ENCODE data around the gene SLC50A1.

The SLC50A1 gene, protein sequence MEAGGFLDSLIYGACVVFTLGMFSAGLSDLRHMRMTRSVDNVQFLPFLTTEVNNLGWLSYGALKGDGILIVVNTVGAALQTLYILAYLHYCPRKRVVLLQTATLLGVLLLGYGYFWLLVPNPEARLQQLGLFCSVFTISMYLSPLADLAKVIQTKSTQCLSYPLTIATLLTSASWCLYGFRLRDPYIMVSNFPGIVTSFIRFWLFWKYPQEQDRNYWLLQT

GRCh38 chr1:155135415-155136028 is at the start of gene SLC50A1:
Gene SLC50A1 (plus strand): TSS chr1:155135852. CDS start chr1:155135912, 60 bp downstream.
- no peak for TF ChIP-seq CTCF (IDR thresholded peaks at IDR 0.05; ENCODE audit: low read depth, low read length)
- peak; percentile 95 for DNase-seq (ENCODE audit: low read depth, low spot score)
- in situ Hi-C loops (cut with HindIII; ENCODE audit: low sequenced_read_pairs), result no loop called here
- H3K4me3 ChIP-seq (ENCODE audit: low read depth, low read length), result peak within 1 kb of the TSS; percentile 83

DNA sequence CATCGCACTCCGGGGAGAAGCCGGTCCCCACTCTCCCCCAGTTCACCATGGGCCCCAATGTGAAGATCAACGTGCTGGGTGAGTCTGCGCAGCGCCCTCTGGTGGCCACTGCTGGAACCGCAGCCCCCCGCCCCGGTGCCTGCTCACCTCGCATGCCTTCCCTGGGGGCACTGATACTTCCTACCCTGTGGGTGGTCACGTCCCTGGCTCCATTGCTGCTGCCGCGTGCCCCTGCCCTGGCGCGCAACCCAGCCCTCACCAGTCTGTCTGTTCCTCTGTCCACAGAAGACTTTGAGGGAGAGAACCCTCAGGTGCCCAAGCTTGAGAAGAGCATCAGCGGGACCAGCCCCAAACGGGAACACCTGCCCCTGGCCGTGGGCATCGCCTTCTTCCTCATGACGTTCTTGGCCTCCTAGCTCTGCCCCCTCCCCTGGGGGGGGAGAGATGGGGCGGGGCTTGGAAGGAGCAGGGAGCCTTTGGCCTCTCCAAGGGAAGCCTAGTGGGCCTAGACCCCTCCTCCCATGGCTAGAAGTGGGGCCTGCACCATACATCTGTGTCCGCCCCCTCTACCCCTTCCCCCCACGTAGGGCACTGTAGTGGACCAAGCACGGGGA is 49.4 kb upstream of the SLC50A1 start:
- no peak overlapping the region for H3K4me3 ChIP-seq (ENCODE audit: low read depth, low read length)
- DNase-seq (ENCODE audit: low read depth, low spot score), result no peak
- in situ Hi-C loops (cut with HindIII; ENCODE audit: low sequenced_read_pairs), result no loop called here
- peak; percentile 96 for TF ChIP-seq CTCF (IDR thresholded peaks at IDR 0.05; ENCODE audit: low read depth, low read length)

GRCh38 chr1:155086856-155087535 is 48.7 kb upstream of the SLC50A1 start:
- in situ Hi-C loops (cut with HindIII; ENCODE audit: low sequenced_read_pairs), result no loop called here
- TF ChIP-seq CTCF (IDR thresholded peaks at IDR 0.05; ENCODE audit: low read depth, low read length), result no peak
- no peak overlapping the region for H3K4me3 ChIP-seq (ENCODE audit: low read depth, low read length)
- no peak for DNase-seq (ENCODE audit: low read depth, low spot score)

- peak; percentile 63 for DNase-seq (ENCODE audit: low read depth, low spot score)
- in situ Hi-C loops (cut with HindIII; ENCODE audit: low sequenced_read_pairs), result no loop called here
- TF ChIP-seq CTCF (IDR thresholded peaks at IDR 0.05; ENCODE audit: low read depth, low read length), result peak; percentile 98
- no peak overlapping the region for H3K4me3 ChIP-seq (ENCODE audit: low read depth, low read length)
Measured at GRCh38 chr1:155091071-155092051, 44.3 kb upstream of the SLC50A1 start.

DNA sequence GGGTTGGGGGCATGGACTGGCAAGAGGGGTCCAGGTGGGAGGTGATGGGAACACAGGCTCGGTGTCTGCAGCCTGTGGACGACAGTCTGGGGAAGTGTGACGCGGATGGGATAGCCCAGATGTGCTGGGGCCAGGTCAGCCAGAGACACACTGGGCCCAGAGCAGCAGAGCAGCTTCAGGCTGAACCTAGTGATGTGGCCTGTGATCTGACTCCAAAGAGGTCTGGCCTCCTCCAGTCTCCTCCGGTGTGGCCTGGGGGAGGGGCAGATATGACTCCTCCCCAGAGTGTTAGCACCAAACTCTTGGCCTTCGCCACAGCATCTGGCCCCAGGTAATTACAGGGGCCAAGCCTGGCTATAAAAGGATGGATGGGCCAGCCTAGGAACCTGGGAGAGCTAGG is 43.5 kb upstream of the SLC50A1 start:
- in situ Hi-C loops (cut with HindIII; ENCODE audit: low sequenced_read_pairs), result no loop called here
- no peak for TF ChIP-seq CTCF (IDR thresholded peaks at IDR 0.05; ENCODE audit: low read depth, low read length)
- no peak for DNase-seq (ENCODE audit: low read depth, low spot score)
- no peak overlapping the region for H3K4me3 ChIP-seq (ENCODE audit: low read depth, low read length)

DNA sequence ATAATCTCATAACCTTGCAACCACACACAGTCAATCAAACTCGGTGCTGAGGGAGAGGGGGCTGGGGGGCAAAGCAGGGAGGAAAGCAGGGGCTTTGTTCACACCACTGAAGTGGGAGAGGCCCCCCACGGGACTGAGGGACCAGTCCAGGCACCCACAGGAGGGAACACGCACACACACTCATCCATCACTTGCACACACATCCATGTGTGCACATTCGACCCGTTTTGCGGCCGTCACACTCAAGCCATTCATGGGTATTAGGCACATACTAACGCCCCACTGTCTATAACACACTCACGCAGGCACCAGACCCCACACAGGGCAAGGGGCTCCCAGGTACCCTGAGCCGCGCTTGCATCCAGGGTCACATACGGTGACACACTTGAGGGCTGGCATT is 43.0 kb upstream of the SLC50A1 start:
- in situ Hi-C loops (cut with HindIII; ENCODE audit: low sequenced_read_pairs), result no loop called here
- H3K4me3 ChIP-seq (ENCODE audit: low read depth, low read length), result no peak overlapping the region
- TF ChIP-seq CTCF (IDR thresholded peaks at IDR 0.05; ENCODE audit: low read depth, low read length), result no peak
- no peak for DNase-seq (ENCODE audit: low read depth, low spot score)

Measured in astrocyte of the spinal cord (primary cell).